ENCODE results near the gene C22orf31.
"Not testable (repeated sequence)": the region's sequence is repeated elsewhere in the genome, so short reads cannot be mapped to it uniquely, and the experiment has no call there.

C22orf31 gene

DNA sequence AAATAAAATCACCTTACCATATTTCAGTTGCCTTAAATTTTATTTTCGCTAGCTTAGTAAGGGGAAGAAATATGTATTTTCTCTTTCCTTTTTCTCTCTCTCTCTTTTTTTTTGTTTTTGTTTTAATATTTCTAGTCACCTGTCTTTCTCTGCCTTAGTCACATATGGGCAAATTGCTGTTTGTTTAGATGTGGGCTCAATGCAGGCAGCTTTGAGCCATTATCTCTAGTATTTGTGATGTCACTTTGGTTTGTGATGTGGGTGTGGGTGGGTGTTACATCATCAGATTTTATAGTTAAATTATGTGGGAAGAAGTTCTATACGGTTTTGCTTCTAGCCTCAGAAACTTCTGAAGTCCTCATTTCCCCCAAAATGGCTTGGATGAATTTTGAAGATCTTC lies at the start of gene C22orf31:
TSS of gene C22orf31 (minus strand) at position 59 of the 400 bp plus-strand sequence. CDS start at position 20, 39 bp downstream.
- no peak for DNase-seq (ENCODE audit: low read depth)

DNA sequence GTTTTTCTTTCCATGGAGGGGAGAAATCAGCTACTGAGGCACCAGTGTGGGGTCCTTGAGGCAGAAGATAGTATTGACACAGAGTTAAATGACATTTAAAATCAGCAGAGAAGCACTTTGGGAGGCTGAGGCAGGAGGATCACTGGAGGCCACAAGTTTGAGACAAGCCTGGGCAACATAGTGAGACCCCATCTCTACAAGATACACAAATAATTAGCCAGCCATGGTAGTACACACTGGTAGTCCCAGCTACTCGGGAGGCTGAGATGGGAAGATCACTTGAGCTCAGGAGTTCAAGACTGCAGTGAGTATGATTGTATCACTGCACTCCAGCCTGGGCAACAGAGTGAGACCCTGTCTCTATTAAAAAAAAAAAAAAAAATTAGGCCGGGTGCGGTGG lies 49.3 kb upstream of the C22orf31 start:
- DNase-seq (ENCODE audit: low read depth) = no peak

DNA sequence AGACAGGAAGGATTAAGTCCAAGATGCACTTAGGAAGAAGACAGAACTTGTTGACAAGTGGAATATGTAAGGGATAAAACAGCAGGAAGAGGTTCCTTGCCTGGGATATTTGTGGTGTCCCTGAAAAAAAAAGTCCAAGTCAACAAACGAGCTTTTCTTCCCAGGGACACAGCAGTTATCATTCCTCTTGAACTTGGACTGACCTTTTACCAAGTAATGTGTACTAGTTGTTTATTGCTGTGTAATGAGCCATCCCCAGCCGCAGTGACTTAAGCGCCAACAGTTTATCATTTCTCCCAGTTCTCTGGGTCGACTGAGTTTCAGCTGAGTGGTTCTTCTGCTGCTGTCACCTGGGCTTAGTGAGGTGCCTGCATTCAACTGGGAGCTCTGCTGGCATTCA lies 48.2 kb upstream of the C22orf31 start:
- DNase-seq (ENCODE audit: low read depth) = no peak

DNA sequence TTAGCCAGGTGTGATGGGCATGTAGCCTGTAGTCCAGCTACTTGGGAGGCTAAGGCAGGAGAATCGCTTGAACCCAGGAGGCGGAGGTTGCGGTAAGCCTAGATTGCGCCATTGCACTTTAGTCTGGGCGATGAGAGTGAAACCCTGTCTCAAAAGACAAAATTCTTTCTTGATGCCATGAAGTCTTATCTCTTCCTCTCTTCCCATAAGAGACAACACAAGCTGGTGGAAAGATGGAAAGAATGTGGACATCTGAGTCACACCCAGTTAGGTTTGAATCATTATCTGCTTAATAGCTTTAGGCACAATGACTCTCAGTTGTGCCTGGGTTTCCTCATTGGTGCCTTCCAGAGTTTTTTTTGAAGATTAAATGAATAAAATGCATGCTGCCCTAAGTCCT lies 46.5 kb upstream of the C22orf31 start:
- no peak for DNase-seq (ENCODE audit: low read depth)

DNA sequence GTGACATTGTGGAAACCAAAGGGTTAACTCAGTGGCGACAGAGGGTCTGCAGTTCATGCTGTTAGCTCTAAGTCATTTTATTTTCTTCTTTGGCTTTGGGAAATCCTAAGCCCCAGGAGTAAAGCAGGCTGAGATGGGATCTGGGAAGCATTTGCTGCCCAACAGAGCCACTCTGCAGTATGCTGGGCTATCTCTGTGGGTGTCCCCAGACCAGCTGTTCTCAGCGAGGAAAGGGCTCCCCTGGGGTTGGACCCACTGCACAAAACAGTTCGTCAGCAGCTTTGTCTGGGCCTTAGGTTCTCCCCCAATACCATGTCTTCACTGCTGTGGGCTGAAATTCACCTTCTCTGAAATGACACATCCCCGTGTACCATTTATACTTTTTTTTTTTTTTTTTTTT lies 45.2 kb upstream of the C22orf31 start:
- no peak for DNase-seq (ENCODE audit: low read depth)

DNA sequence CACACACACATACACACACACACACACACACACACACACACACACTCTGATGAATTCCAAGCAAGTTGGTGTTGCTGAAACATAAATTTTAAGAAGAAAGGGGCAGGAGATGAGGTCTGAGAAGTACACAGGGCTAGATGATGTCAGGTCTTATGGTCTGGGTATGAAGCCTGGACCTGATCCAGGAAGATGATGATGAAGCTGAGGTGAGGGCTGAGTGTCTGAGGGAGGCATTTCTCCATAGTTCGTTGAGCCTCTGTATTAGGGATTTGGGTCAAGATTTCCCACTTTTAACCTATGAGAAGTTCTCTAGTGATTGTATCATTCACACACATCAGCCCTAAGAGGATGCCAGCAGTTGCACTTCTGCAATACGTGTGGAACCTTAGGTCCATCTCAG lies 43.8 kb upstream of the C22orf31 start:
- DNase-seq (ENCODE audit: low read depth) = no peak

DNA sequence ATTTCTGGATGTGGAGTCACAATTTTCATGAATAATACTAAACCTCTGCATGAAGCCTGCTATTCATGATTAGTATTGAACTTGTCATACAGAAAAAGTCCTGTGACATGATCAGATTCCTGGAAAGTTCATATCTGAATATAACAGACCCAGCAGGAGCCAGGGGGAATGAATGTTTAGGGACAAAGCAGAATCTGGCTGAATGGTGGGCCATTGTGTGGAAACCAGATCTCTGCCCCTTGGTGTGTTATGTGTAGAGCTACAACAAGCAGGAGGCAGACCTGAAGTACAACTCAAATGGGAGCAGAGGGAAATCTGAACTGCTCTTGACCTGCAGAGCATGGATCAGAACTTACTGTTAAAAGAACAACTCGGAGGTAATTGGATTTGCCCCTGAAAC lies 41.5 kb upstream of the C22orf31 start:
- DNase-seq (ENCODE audit: low read depth) = no peak

DNA sequence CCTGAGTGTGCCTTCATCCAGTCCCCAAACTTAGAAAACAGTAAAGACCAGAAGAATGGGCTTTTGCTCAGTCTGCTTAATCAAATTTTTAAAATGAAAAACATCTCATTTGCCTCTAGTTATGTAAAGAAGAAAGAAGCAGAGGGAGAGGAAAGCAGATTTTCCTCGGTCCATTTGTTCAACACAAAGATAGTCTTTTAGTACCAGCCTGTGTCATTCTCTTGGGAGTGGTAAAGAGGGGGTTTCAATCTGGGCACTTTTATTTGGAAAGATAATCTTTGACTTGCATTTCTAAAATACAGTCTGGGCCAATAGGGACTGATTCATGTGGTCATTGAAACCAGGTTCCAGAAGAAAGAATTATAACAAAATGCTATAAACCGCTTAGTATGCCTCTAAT lies 40.7 kb upstream of the C22orf31 start:
- no peak for DNase-seq (ENCODE audit: low read depth)

DNA sequence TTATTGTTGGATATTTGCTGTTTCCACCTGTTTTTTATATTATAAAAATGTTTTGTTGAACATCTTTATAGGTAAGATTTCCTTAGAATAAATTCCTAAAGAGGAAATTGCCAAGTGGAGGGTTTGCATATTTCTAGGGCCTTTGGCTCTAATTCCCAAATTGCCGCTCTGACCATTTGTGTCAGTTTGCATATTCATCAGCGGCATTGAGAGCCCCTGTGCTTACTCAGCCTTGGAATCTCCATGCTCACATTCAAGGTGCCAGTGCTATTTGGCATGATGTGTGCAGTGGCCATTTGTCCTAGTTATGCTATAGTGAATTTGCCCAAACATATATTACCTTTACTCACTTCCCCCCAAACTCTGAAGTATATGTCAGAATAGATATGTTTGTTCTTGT lies 36.7 kb upstream of the C22orf31 start:
- no peak for DNase-seq (ENCODE audit: low read depth)

DNA sequence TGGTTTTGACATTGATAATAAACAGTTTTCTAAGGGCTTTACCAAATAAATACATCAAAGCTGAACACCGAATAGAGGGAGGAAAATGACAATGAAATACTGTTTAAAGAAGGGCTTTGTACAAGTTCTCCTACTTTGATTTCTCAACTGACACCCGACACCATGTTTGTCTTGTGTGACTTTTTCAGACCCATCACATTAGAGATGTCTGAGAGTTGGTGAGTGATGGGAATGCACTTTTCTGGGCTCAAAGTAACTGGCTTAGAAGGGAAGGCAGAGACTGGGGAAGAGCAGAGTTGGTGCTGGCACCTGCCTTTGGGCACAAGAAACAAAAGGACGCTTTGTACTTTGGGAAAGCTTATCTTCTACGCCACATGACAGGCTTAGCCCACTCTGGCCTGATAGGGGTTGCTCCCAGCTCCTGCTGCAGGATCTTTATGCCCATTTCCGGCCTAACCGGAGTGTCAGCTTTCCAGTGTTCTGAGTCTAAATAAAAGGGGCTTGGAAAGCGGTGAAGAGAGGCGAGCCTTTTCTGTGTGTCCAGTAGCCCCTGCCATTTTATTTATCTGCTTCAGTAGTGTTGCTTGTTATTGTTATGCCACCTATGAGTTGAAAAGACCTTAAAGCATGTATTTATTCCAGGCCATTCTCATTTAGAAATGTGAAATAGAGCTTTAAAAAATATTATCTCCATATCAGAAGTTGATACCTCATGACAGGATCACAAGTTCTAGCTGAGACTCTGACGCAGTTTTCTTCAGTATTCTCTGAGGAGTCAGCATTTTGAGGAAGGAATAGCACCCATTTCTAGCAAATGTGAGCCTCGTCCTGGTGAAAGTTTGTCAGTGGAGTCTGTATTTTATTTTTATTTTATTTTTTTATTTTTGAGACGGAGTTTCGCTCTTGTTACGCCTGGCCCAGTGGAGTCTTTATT lies 35.4 kb upstream of the C22orf31 start:
- DNase-seq (ENCODE audit: low read depth) = no peak

DNA sequence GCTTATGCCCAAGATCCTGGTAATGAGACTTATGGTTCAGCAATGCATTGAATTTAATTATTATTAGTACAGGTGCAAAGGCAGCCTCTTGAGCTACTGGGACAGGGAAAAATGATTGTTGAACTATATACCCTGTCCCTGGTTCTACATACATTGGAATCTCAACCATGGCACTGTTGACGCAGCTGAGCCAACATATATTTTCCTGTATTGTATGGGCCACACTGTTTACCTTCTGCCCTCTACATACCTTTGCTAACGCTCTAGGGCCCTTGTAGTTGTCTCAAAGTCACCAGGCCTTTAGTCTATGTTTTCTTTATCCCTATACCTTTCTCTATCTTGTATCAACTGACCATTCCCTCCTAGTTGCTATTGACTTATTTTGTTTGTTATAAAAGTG lies 33.8 kb upstream of the C22orf31 start:
- no peak for DNase-seq (ENCODE audit: low read depth)

DNA sequence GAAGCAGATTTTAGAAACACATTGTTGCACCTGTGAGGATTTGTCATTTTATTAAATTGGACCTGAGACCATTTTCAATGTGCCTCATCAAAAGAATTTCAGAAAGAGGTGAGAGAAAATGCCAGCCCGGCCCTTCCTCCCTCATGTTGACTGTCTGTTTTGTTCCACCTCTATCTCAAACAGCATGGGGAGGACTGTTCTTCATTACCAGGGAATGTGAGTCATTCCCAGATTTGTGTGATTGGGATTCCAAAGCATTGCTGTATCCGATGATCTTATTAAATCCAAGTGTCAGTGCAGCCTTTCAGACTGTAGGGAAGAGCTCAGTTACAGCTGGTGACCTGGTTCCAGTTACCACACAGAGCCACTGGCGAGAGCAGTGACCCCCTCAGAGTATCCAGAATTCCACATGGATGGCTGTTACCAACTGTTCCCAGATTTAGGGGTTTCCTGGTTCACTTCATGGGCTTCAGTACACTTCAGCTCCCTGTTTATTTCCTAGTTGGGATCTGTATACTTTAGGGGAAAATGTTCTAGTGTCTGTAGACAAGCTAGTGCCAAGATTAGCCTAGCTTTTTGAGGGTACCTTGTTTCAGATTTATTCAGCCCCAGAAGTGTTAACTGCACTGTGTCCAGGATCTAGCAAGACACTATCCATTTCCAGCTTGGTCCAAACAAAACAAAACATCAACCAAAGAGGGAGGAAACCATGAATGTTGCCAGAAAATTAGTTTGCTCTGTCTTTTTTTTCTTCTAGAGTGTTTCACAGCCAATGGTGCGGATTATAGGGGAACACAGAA lies 32.1 kb upstream of the C22orf31 start:
- DNase-seq (ENCODE audit: low read depth) = no peak

DNA sequence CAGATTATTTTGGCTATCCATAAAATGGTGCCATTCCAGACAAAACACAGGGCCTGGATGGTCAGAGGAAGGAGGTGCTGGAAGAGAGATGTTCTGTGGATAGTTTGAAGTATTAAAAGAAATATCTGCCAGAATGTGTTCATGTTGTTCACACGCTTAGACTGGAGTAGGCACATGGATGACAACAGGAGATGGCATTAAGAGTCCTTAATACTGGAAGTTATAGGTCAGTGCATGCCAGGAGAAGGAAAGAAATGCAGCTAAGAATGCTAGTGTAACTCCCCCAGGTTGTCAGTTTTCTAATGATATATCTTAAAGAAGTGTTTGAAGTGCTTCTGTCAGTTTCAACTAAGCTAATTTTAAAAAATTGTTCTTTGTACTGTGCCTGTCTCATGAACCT lies 31.4 kb upstream of the C22orf31 start:
- no peak for DNase-seq (ENCODE audit: low read depth)

DNA sequence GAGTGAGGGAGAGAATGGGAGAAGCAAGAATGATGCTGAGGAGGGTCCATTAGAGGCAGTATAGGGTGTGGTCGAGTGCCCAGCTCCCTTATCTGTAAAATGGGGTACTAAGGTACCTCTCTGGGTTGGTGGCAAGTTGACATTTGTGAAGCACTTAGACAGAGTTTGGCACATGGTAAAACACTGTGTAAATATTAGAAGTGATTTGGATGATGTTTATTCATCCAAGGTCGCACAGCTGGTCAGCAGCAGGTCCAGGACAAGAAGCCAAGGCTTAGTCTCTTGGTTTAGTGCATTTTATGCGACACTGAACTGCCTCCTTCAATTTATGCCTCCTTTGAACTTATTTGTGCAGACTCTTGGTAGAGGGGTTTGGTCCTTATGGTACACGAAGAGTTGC lies 30.6 kb upstream of the C22orf31 start:
- DNase-seq (ENCODE audit: low read depth) = no peak

DNA sequence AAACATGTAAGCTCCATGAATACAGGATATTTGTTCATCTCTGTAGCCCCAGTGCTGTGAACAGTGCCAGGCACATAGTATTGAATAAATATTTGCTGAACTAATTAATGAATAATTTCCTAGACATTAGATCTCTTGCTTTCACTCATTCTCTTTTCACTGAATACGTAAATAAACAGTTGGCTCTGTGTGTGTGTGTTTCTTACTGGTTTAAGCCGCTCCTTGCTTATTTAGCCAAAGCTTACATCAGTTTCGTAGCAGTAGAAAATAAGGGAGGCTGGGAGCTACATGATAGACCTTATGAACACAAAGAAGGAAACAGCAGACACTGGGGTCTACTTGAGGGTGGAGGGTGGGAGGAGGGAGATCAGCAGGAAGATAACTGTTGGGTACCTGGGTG lies 28.4 kb upstream of the C22orf31 start:
- no peak for DNase-seq (ENCODE audit: low read depth)

DNA sequence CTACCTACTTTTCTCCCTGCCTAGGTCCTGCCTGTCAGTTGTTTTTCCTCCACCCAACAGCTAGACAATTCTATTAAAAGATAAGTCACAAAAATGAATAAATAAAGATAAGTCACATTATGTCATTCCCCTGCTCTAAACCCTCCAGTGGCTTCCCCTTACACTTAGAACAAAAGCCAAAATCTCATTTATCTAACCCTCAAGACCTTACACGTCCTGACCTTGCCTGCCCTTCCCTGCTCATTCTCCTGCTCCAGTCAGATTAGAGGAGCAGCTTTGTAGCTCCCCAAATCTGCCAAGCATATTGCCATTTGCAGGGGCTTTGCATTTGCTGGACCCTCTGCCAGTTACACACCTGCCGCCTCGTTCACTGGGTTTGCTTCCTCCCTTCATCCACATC lies 27.9 kb upstream of the C22orf31 start:
- DNase-seq (ENCODE audit: low read depth) = no peak

DNA sequence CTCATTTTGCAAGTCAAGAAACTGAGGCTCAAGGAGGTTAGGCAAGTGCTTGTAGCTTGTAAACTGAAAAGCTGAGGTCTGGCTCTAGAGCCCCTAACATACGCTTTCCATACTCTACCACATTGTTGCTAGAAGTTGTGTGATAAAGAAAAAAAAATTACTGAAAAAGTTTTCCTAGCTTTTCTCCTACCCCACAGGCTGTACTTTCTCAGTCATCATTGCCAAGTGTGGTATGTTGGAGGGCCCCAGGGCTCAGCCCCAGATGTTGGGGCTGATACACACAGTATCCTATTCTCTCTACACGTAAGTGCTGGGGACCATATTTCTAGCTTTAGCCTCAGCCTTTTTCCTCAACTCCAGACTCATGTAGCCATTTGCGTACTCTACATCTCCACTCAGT lies 27.2 kb upstream of the C22orf31 start:
- no peak for DNase-seq (ENCODE audit: low read depth)

DNA sequence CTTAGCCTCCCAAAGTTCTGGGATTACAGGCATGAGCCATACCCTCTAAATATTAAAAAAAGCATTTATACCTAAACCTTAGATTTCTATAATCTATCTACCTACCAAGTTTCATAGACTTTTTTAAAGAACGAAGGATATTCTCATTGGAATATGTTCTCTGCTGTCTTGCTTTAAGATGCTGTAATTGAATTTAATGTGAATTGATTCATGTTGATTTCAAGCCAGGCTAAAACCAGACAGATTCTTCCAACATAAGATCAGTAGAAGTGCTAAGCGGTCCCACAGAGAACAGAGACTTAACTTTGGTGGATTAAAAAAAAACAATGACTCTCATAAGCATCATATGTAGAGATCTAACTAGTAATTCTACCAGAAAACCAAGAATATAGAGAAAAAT lies 25.4 kb upstream of the C22orf31 start:
- DNase-seq (ENCODE audit: low read depth) = no peak

DNA sequence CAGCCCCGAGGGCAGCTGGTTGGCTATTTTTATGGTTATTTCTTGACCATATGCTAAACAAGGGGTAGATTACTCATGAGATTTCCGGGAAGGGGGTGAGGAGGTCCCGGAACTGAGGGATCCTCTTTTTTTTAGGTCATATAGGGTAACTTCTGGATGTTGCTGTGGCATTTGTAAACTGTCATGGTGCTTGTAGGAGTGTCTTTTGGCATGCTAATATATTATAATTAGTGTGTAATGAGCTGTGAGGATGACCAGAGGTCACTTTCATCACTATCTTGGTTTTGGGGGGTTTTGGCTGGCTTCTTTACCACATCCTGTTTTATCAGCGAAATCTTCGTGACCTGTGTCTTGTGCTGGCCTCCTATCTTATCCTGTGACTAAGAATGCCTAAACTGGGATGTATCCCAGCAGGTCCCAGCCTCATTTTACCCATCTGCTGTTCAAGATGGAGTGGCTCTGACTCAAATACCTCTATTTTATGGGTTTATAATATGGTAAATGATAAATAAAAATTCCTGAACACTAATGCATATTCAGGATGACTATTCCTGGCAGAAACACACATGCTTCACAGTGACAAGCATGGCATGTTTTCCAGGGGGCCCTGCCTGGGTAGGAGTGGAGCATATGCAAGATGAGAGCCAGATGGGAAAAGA lies 22.4 kb upstream of the C22orf31 start:
- DNase-seq (ENCODE audit: low read depth) = no peak

DNA sequence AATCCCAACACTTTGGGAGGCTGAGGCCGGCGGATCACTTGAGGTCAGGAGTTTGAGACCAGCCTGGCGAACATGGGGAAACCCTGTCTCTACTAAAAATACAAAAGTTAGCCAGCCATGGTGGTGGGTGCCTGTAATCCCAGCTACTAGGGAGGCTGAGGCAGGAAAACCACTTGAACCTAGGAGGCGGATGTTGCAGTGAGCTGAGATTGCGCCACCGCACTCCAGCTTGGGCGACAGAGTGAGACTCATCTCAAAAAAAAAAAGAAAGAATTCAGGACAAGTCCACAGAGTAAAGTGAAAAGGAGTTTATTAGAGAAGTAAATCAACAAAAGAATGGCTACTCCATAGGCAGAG lies 21.9 kb upstream of the C22orf31 start:
- not testable (repeated sequence) for DNase-seq (ENCODE audit: low read depth)

DNA sequence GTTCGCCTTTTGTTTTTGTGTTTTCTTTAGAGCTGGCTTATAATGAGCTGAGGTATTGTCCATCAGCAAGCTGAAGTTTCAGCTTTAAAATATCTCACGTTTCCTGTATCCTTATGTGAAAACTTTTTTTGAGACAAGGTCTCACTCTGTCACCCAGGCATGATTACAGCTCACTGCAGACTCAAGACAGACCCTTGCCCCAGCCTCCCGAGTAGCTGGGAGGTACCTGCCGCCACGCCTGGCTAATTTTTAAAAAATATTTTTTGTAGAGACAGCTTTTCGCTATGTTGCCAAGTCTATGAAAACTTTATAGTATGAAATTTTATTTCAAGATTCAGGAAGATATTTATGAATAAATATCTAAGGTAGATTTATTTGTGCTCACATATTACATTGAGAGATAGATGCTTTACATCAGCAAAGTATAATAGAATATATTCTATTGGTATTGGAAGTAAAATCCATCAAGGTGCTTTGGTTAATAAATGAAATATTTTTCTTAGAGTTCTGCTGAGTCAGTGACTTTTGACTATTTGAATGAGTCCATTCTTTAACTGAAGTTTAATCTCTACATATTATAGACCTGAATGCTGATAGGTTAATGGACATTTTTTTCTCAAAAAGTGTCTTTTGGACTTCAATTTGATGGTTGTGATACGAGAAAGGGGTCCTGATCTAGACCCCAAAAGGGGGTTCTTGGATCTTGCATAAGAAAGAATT lies 21.4 kb upstream of the C22orf31 start:
- no peak for DNase-seq (ENCODE audit: low read depth)
